Activated CD4-positive, CD25-positive, alpha-beta regulatory T cell treated with anti-CD3 and anti-CD28 coated beads, Interleukin-2, amount 50 U/mL, for 16 hours (primary cell): ENCODE measurements around the gene DNAI1.
"Not testable (repeated sequence)": the region's sequence is repeated elsewhere in the genome, so short reads cannot be mapped to it uniquely, and the experiment has no call there.

ENCODE experiments used
- DNase-seq: peaks from one replicate; pipeline ENCODE4 v3.0.0-alpha.2; 2020; ENCODE audit warnings: low read depth, low spot score

Gene DNAI1

DNA sequence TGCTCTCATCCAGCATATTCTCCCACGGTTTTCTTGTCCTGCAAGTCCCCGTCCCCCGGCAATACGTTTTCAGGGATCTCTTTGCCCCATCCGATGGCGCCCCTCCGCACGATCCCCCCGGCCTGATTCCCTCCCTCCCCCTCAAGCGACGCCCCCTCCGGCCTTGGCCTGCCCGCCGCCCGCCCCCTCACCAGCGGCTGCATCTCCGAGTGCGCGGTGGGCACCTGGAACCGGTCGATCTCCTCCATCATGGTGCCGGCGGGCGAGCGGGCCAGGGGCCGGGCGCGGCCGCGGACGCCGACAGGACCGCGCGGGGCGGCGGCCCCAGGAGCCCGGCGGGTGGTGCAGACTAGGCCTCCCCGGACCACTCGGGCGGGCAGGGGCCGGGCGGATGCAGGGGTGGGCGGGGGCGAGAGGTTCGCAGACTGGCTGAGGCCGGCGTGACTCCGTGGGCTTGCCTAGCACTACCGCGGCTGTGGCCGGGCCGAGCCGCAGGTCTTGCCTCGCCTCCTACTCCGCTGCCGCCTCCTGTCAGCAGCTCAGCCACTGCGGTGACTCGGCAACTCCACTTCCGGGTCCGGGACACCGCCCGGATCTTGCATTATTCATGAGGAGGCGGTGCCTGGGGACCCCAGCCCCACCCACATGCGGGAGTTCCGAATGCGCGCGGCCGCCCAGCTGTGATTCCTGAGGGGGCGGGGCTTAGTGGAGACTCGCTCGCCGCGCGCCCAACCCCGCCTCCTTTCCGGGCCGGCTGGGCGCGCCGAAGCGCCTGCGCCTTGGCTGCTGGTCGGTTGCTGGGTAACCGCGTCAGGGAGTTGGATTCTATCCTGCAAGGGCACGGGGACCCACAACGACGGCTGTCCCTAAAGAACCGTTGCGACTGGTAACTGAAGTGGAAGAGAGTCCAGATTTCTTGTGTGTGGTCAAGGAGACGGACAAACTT lies at the start of gene DNAI1, which contains the start of gene FAM219A:
TSS of gene DNAI1 (plus strand) at position 793 of the 946 bp plus-strand sequence. CDS start 201 bp downstream, outside the sequence.
TSS of gene FAM219A (minus strand) at position 558 of the 946 bp plus-strand sequence. CDS start at position 251, 307 bp downstream.
- peak; percentile 99 for DNase-seq

DNA sequence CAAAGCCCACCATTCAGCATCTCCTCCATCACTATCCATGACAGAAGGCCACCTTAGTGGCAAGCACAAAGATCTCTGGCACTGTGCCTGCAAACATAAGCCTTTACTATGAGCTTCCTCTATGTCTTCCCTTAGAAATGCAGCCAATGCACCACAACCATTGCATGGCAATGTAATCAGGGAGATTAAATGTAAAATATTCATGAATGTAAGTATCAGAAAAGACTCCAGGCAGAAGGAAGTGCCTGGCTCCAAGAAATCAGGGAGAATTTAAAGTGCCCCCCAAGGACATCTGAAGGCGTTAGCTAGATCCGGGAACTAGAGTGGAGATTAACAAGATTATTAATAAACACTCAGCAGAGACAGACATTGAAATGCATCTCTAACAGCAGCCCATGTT lies 49.5 kb upstream of the DNAI1 start:
- DNase-seq = no peak

DNA sequence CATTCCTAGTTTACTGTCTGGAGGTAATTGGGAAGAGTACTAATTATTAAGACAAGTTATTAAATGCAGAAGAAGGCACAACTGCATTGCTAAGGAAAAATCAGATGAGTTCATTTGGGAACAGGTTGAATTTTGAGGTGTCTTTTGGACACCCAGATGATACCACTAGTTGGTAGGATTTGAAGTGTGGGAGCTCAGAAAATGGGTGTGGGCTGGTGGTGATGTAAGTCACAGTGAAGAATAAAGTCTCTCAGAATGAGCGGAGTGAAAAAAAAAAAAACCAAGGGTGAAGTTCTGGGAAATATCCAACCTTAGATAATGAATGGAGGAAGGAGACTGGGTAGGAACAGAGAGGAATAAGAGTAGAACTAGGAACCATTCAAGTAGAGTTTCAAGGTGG lies 46.3 kb upstream of the DNAI1 start:
- no peak for DNase-seq

- DNase-seq = no peak
Observed at GRCh38 chr9:34413231-34413852, 45.3 kb upstream of the DNAI1 start.

- no peak for DNase-seq
Observed at GRCh38 chr9:34417734-34418133, 40.9 kb upstream of the DNAI1 start.

DNA sequence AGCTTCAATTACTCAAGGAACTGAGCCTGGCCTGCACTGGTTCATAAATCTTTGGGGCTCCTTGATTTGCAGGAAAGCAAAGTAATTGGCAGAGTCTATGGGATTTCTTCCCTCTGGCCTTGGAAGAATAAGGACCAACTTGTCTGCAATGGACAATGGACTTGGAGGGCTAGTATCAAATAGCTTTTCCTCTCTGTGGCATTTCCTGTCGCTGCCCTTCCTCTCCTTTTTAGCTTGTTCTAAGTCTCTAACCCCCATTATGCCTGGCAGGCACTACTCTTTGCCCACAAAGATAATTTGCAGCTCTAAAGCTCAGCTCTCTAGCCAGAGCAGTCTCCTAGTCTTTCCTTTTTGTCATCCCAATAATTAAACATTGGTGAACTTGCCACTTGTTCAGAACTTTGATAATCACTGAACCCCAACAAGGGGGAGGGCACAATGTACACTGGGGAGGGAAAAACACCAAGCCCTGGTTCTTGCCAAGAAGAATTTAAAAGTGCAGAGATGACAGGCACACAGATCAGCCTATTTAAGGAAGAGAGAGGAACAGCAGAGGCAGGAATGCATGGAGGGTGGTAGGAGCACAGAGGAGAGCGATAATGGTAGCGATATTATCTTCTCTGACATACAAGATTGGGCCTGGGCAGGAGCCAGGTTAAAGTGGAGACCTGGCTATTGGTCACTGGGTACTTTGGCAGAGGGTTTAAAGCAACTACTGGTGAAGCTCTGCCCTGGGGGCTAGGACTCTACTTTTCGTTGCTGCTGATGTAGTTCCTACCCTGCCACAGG lies 38.7 kb upstream of the DNAI1 start:
- DNase-seq = no peak

DNA sequence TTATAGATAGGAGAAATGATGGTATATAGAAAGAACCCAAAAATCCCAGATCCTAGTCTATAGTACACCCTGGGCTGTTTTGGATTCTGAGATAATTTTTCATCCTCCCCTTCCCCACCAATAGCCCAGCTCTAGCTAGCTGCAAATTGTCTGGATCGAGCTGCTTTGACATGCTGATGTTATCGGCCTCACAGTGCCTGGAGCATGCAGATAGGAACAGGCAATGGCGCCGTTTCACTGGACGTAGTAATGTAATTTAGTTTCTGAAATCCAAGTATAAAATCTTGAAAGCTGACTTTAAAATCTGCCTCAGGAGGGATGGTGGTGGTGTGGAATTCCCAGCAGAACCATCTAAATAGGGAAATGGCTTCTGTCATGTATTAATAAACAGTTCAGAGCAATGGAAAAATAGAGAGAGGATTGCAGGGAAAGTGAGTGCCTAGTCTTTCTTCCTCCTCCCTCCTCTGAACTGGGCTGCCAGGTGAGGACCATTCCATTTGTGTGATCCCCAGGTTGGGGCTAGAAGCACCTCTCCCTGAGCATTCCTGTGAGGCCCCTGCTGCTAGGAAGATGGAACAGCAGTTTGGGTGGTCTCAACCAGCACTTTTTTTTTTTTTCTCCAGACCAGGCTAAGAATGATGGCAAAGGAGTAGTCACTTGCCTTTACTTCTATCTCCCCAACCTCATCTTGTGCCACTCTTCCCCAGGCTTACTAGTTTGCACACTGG lies 32.1 kb upstream of the DNAI1 start:
- no peak for DNase-seq

DNA sequence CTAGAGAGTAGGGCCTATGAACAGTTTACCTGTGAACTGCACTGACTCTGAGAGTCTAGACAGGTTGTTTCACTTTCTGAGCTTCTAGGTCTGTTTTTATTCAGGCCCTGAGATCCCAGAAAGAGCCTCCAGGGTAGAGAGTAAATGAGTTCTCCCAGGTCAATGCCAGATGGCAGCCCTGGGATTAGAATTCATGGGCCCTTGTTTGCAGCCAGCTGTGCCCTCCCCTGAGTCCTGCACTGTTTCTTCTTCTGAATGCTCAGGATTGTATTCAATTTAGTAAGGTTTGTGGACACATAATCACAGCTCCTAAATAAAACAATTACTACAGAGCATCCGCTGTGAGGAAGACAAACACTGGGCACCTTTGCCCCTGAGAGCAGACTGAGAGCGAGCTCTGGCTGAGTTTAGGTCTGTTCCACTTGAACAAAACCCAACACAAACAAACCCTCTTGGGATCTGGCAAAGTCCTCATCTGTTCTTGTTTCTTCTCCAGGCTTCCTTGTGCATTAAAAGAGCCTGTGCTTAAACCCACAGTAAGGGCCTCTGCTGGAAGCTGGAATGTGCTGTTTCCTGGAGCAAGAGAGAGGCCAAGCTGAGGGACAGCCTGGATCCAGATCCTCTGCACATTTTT lies 30.2 kb upstream of the DNAI1 start:
- no peak for DNase-seq

DNA sequence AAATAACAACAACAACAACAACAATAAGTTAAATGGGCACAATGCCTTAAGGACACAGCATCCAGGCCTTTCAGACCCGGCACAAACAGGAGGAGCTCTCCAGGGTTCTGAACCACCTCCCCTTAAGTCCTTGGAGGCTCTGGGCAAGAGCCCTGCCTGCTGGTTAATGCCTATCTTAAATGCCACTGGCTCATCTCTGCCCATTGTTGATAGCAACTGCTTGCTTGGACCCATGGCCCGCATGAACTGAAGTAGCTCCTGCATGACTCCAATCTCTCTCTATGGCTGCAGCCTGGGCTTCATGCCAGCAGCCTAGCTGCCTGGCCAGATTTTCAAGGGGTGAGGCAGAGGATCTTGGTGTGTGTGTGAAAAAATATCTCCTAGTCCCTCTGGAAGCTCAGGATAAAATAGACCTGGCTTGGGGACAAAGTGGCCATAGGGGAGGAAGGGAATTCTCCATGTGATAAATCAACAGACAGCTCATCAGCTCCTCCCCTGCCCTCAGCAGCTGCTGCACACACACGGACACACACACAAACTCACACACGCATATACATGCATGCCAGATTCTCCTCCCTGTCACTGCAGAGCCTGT lies 27.7 kb upstream of the DNAI1 start:
- DNase-seq = no peak

DNA sequence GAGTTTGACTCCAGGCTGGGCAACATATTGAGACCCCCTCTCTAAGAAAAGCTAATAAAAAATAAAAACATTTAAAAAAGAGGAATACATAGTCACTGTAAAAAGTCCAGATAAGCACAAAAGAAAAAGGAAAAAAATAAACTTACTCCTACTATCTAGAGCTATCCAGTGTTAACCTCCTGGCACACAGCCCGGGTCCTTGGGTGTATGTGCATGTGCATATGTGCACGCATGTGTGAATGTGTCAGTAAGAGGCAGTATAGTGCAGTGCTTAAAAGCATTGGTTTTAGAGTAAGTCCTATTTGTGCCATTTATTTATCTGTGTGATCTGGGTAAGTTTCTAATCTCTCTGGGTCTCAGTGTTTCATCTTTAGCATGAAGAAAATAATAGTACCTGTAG lies 26.9 kb upstream of the DNAI1 start:
- DNase-seq = no peak

GRCh38 chr9:34437006-34437925 lies 21.3 kb upstream of the DNAI1 start:
- DNase-seq = peak; percentile 42

DNA sequence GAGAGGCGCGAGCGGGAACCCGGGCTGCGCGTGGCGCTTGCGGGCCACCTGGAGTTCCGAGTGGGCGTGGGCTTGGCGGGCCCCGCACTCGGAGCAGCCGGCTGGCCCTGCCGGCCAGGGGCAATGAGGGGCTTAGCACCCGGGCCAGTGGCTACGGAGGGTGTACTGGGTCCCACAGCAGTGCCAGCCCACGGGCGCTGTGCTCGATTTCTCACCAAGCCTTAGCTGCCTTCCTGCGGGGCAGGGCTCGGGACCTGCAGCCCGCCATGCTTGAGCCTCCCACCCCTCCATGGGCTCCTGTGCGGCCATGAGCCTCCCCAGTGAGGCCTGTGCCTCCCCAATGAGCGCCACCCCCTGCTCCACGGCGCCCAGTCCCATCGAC lies 20.7 kb upstream of the DNAI1 start:
- not testable (repeated sequence) for DNase-seq

DNA sequence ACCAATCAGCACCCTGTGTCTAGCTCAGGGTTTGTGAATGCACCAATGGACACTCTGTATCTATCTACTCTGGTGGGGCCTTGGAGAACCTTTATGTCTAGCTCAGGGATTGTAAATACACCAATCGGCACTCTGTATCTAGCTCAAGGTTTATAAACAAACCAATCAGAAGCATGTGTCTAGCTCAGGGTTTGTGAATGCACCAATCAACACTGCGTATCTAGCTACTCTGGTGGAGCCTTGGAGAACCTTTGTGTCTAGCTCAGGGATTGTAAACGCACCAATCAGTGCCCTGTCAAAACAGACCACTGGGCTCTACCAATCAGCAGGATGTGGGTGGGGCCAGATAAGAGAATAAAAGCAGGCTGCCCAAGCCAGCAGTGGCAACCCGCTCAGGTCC lies 20.1 kb upstream of the DNAI1 start:
- DNase-seq = not testable (repeated sequence)

- no peak for DNase-seq
Observed at GRCh38 chr9:34440017-34440416, 18.6 kb upstream of the DNAI1 start.

DNA sequence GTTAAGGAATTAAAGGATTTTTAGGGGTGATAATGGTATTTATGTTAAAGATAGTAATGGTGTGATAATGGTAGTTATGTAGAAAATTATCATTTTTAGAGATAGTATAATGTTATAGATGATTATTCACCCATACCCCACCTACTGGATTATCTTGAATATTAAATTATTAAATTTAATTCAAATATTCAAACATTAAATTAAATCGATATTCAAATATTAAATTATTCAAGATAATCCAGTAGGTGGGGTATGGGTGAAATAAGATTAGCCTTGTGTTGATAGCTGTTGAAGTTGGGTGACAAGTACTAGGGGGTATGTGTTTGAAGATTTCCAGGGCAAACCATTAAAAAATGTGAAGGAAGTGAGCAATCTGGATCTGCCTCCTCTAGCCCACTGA lies 15.8 kb upstream of the DNAI1 start:
- no peak for DNase-seq

GRCh38 chr9:34443533-34443932 lies 15.1 kb upstream of the DNAI1 start:
- no peak for DNase-seq

GRCh38 chr9:34443976-34444375 lies 14.6 kb upstream of the DNAI1 start:
- no peak for DNase-seq

GRCh38 chr9:34446468-34446891 lies 12.1 kb upstream of the DNAI1 start:
- DNase-seq = no peak

DNA sequence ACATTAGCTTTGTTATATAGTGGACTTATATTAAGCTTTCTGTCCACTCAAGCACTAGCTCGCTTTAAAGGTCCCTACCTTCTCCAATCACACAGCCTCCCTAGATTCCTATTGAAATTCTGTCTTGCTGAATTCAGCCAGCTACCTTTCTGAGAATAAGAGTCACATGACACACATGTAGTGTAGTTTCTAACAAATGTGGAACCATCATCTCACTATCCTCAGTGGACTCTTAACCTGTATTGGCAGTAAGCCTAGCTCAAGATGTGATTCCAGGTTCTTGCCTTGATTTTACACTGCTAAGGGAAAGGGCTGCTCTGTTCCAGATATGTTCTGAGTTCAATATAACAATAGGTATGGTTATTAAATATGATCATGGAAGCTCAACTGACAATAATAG lies 11.7 kb upstream of the DNAI1 start:
- no peak for DNase-seq
